ENCODE measurements around the gene ARHGAP42. TPM values are rescaled to one million over a fixed set of nuclear protein-coding genes. Genes with fewer than 3 reads are reported as not detected.
A peak's percentile ranks its signal among the peaks of the same experiment; 100 is the strongest.

ARHGAP42 gene
- total RNA-seq, 2 donors from 2014 or later, result not detected

DNA sequence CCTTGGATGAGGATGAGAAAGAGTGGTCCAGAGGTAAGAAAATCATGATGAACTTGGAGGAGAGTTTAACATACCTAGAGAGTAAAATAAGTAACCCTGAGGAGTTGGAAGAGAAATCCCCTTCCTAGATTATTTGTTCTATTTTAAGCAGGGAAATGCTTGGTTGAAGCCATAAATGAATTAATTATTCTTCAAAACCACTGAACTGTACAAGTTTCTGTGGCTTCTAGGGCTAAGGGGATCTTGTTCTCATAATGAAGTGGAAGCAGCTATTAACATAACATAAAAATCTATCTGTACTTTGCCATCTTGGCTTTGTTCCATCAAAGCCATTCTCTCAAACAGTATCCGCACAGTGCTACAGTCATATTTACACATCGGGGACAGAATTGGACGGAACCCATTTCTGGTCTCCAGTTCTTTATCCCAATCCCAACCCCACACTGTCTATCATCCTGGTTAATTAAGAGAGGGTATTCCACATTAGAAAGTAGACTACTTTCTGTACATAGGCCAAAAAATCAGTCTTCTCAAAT lies 14.5 kb upstream of the ARHGAP42 start:
- Mint-ChIP-seq H3K9me3 (peaks cover 11% of the 10 kb centered on the region), H3K4me1 (no peaks in the 10 kb centered on the region), H3K27ac (no peak overlapping the region), H3K4me3 (no peak overlapping the region), H3K36me3 (ENCODE audit: low read depth) (no peaks in the 10 kb centered on the region), H3K27me3 (no peaks in the 10 kb centered on the region)
- no peak for ATAC-seq (replicated peaks)

DNA sequence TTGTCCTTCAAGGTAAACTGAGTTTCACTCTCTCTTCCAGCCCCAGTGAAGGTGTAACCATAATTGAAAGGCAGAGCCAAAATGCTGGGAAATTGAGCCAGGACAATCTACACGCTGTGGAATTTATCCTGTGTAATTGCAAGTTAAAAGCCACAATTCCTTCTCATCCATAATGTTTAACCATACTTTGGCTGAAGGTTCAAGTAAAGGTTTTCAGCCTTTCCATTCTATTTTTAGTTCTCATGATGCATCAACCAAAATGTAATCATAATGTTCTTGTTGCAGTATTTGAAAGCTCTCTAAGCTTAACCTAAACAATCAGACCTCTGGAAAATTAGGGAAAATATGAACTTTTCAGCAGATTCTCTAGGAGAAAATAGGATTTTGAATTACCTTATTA lies 14.0 kb upstream of the ARHGAP42 start:
- peaks cover 14% of the 10 kb centered on the region for H3K9me3 Mint-ChIP-seq
- no peak overlapping the region for H3K27ac Mint-ChIP-seq
- no peaks in the 10 kb centered on the region for H3K27me3 Mint-ChIP-seq
- no peaks in the 10 kb centered on the region for H3K4me1 Mint-ChIP-seq
- no peak overlapping the region for H3K4me3 Mint-ChIP-seq
- no peak for ATAC-seq (replicated peaks)
- no peaks in the 10 kb centered on the region for H3K36me3 Mint-ChIP-seq (ENCODE audit: low read depth)

DNA sequence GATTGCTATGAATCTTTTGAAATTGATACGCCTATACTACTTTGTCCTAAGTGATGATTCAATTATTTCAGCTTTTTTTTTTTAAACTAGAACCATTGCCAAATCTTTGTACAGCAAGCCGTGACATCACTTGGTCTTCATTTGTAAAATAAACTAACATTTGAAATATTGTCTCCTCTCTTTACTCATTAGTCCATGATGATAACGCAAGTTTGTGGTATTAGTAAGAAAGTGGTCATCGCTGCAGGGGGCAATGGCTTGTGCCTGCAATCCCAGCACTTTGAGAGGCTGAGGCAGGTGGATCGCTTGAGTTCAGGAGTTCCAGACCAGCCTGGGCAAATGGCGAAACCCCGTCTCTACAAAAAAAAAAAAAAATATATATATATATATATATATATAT lies 12.9 kb upstream of the ARHGAP42 start:
- Mint-ChIP-seq H3K27ac (no peak overlapping the region), H3K9me3 (peaks cover 15% of the 10 kb centered on the region), H3K4me3 (no peak overlapping the region), H3K36me3 (ENCODE audit: low read depth) (no peaks in the 10 kb centered on the region), H3K27me3 (no peaks in the 10 kb centered on the region), H3K4me1 (no peaks in the 10 kb centered on the region)
- no peak for ATAC-seq (replicated peaks)

DNA sequence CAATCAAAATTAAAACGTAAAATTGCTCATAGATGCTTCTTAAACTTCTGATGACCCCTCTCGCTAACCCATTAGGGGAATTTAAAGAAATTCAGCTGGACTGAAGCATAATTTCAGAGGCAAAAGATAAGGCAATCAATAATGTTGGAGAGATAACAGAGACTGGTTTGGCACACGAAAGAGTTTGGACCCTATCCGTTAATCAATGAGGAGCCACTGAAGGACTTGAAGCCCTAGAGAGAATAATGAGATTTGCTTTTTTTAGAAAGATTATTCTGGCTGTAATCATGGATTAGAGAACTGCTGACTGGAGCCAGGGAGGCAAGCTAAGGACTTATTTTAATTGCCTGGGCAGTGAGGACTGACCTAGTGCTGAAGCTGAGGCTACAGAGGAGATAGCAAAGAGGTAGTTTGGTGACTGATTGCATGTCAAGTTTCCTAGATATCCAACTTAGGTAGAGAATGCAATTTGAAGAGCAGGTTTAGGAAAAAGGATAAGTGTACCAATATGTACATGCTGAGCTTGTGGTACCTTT lies 11.9 kb upstream of the ARHGAP42 start:
- H3K4me3 Mint-ChIP-seq, result no peak overlapping the region
- no peak for ATAC-seq (replicated peaks)
- H3K9me3 Mint-ChIP-seq, result peaks cover 15% of the 10 kb centered on the region
- H3K27ac Mint-ChIP-seq, result no peak overlapping the region
- no peaks in the 10 kb centered on the region for H3K27me3 Mint-ChIP-seq
- no peaks in the 10 kb centered on the region for H3K4me1 Mint-ChIP-seq
- no peaks in the 10 kb centered on the region for H3K36me3 Mint-ChIP-seq (ENCODE audit: low read depth)

DNA sequence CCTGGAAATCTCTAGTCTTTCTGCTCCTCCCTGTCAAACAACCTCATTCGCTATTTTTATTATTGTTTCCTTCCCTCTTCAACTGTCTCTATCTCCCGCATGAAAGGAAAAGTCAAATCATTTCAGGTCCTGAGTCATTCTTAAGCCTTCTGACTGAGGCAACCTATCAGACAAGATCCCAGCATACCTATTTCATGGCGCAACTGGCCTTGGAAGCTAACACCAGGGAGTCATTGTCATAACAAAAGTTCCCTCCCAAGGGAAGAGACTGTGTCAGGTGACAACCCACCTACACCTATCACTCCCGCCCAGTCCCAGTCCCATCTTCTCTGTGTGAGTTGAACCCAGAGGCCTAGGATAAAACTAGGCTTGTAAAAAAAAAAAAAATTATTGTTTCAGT lies 10.2 kb upstream of the ARHGAP42 start:
- H3K4me1 Mint-ChIP-seq, result no peaks in the 10 kb centered on the region
- H3K27ac Mint-ChIP-seq, result no peak overlapping the region
- H3K36me3 Mint-ChIP-seq (ENCODE audit: low read depth), result no peaks in the 10 kb centered on the region
- H3K27me3 Mint-ChIP-seq, result no peaks in the 10 kb centered on the region
- no peak for ATAC-seq (replicated peaks)
- H3K9me3 Mint-ChIP-seq, result peaks cover 15% of the 10 kb centered on the region
- no peak overlapping the region for H3K4me3 Mint-ChIP-seq

DNA sequence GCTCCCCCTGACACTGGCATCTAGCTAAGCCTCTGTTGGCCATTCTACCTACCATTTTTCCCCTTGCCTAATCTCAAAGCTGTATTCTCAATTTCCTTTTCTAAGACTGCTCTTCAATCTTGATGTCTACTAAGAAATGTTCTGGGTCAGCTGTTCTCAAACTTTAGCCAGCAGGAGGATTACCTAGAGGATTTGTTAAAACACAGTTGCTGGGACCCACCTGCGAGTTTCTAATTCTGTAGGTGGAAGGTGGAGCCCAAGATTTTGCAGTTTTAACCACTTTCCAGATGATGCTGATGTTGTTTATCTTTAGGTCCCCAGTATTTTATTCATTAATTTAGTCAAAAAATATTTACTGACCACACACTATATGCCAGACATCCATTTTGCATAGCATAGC lies 9.3 kb upstream of the ARHGAP42 start:
- ATAC-seq (replicated peaks), result no peak
- Mint-ChIP-seq H3K4me3 (no peak overlapping the region), H3K27ac (no peak overlapping the region), H3K9me3 (peaks cover 12% of the 10 kb centered on the region), H3K4me1 (no peaks in the 10 kb centered on the region), H3K27me3 (no peaks in the 10 kb centered on the region), H3K36me3 (ENCODE audit: low read depth) (no peaks in the 10 kb centered on the region)

DNA sequence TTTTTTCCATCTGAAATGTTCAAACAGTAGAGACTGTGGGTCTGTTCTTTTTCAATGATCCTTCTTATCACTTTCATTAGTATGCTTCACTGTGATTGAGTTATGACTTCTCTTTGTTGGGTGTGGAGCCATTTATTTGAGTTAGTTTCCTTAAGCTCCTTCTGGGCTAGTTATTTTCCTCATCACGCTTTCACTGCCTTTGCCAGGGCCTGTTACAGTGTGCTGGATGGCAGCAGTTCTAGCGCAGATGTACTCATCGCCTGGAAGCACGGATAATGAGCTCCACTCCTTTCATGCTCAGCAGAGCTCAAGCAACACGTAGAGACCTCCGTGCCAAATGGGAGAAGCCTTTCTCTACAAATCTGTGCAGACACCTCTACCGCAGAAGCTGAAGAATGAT lies 7.0 kb upstream of the ARHGAP42 start:
- Mint-ChIP-seq H3K4me1 (no peaks in the 10 kb centered on the region), H3K4me3 (no peak overlapping the region), H3K27ac (no peak overlapping the region), H3K36me3 (ENCODE audit: low read depth) (no peaks in the 10 kb centered on the region), H3K27me3 (peaks cover under 1% of the 10 kb centered on the region), H3K9me3 (peaks cover 11% of the 10 kb centered on the region)
- ATAC-seq (replicated peaks), result no peak

DNA sequence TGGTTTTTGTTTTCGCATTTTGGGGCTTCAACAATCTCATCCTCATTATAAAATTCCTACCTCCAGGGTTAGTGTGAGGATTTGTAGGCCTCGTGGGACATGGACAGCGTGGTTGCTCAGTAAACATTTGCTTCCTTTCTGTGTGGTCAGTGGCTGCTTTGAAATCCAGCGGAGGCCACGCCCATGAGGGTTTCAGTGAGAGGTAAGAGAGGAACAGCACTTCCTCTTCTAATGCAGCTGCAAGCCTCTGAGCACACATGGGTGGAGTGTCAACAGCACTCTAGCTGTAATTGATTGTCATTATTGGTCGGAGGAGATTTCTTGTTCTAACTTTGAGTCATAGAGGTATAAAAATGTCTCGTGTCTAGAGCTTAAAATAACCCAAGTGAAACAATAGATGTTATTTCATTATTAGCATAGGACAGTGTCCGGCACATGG lies 6.0 kb upstream of the ARHGAP42 start:
- ATAC-seq (replicated peaks), result no peak

DNA sequence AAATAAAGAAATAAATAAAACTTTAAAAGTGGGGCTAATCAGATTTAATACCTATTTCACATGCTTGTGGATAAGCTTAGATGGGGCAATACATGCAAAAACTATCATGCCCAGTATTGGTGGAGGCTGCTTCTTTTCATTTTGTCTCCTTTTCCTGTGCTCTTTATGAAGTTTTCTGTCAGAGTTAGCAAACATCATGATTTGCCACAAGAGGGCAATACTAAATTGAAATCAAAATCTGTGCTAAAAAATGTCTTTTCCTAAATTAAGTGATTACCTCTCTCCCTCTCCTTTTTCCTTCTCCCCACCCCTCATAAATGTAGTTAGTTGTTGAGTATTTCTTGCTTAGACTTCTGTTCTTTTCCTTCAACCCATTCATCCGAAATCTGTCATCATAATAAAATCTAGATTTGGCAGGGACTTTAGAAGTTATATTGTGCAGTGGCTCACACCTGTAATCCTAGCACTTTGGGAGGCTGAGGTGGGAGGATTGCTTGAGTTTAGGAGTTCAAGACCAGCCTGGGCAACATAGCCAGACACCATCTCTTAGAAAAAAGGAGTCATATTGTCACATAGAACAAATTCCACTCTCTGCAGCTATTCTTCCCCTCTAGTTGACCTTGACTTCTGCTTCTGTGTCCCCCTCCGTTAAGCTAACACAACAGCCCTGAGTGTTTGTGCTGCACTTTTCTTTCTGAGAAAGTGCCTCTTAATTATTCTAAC lies 4.7 kb upstream of the ARHGAP42 start:
- no peaks in the 10 kb centered on the region for H3K4me1 Mint-ChIP-seq
- no peak overlapping the region for H3K27ac Mint-ChIP-seq
- ATAC-seq (replicated peaks), result no peak
- peaks cover 7% of the 10 kb centered on the region for H3K9me3 Mint-ChIP-seq
- peaks cover 15% of the 10 kb centered on the region for H3K27me3 Mint-ChIP-seq
- H3K4me3 Mint-ChIP-seq, result no peak overlapping the region
- no peaks in the 10 kb centered on the region for H3K36me3 Mint-ChIP-seq (ENCODE audit: low read depth)

More for the DNA sequence above, 6.0 kb upstream of the ARHGAP42 start:
- Mint-ChIP-seq H3K9me3 (peaks cover 11% of the 10 kb centered on the region), H3K36me3 (ENCODE audit: low read depth) (no peaks in the 10 kb centered on the region), H3K4me3 (no peak overlapping the region), H3K4me1 (no peaks in the 10 kb centered on the region), H3K27ac (no peak overlapping the region), H3K27me3 (peaks cover 7% of the 10 kb centered on the region)

DNA sequence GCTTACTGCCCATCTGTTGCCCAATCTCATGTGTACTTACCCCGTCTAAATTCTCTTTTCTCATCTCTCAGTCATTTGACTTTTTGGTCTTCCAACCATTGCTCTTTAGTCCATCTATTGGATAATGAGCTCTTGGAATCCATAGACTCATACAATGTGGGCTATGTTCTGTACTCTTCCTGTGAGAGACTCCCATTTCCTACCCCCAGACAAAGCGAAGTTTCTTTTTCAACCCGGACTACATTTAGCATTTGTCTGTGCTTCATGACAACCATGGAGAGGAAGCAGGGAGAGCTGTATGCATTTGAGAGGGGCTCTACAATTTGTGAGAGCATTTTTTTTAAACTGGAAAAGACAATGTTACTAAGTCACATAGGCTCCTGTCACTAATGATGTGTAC lies 4.0 kb upstream of the ARHGAP42 start:
- peaks cover 19% of the 10 kb centered on the region for H3K27me3 Mint-ChIP-seq
- no peak overlapping the region for H3K27ac Mint-ChIP-seq
- no peaks in the 10 kb centered on the region for H3K36me3 Mint-ChIP-seq (ENCODE audit: low read depth)
- H3K4me3 Mint-ChIP-seq, result no peak overlapping the region
- H3K4me1 Mint-ChIP-seq, result no peaks in the 10 kb centered on the region
- ATAC-seq (replicated peaks), result no peak
- peaks cover 3% of the 10 kb centered on the region for H3K9me3 Mint-ChIP-seq

DNA sequence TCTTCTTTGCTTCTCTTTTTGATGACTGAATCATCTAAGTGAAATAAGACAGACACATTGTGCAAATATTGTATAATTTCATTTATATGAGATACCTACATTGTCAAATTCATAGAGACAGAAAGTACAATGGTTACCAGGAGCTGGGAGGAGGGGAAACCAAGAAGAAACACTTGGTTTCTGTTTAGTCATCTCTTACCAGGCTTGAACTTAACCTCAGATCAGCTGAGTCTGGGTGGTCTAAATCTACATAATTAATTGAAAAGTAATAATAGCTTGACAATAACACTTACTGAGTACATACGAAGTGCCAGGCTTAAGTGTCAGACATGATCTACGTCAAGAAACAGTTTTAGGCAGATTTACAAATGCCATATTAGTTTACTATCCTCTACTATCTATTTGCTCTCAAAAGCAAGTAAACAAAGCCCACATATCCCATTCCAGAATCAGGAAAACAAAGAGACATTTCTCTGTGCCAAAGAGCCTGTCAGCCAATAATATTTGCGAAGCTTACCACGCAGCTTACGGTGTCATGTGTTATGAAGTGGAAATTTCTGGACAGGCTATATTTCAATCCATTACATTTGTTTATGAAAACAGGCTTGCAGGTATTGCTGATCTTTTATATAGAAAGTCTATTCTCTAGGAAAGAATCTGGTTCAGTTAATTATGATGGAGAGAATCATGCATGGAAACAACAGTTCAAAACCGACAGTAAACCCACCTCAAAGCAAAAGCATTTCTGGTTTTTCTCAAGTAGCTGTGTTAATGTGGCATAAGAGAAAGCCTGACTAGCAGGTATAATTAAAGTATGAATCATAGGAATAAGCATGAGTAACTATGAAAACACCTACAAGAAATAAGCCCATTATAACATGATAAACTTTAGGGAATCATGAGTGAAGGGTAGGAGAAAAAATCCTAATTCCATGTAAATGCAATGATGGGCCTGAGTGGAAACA lies 2.7 kb upstream of the ARHGAP42 start:
- Mint-ChIP-seq H3K27me3 (peaks cover 22% of the 10 kb centered on the region), H3K36me3 (ENCODE audit: low read depth) (no peaks in the 10 kb centered on the region), H3K27ac (no peak overlapping the region), H3K4me1 (no peaks in the 10 kb centered on the region), H3K9me3 (peaks cover 5% of the 10 kb centered on the region), H3K4me3 (no peak overlapping the region)
- no peak for ATAC-seq (replicated peaks)

DNA sequence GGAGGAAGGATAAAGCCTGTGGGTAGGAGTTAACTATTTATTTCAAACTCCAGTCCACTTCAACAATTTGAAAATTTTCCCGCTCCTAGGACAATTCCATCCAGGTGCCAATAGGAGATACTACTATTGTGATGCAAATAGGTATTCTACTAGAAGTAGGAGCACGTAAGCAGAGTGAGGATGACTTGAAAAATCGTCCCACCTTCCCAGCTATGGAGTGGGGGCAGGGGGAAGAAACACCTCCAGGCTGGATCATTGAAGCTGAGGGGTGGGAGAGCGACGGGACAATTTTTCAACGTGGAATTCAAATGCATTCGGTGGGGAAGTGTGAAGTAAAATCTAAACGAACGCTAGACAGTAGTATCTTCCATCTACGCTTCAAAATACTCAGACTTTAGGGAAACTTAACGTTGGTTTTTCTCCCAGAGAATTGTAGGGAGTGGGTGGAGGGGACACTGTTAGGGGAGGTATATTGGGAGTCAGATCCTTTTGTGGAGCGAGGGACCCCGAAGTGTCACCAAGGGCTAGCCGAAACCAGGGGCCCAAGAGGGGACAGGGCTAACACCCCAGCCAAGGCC lies 523 bp upstream of the ARHGAP42 start:
- Mint-ChIP-seq H3K27me3 (peaks cover 25% of the 10 kb centered on the region), H3K4me3 (peak overlapping the region; percentile 41)
- no peak for ATAC-seq (replicated peaks)

DNA sequence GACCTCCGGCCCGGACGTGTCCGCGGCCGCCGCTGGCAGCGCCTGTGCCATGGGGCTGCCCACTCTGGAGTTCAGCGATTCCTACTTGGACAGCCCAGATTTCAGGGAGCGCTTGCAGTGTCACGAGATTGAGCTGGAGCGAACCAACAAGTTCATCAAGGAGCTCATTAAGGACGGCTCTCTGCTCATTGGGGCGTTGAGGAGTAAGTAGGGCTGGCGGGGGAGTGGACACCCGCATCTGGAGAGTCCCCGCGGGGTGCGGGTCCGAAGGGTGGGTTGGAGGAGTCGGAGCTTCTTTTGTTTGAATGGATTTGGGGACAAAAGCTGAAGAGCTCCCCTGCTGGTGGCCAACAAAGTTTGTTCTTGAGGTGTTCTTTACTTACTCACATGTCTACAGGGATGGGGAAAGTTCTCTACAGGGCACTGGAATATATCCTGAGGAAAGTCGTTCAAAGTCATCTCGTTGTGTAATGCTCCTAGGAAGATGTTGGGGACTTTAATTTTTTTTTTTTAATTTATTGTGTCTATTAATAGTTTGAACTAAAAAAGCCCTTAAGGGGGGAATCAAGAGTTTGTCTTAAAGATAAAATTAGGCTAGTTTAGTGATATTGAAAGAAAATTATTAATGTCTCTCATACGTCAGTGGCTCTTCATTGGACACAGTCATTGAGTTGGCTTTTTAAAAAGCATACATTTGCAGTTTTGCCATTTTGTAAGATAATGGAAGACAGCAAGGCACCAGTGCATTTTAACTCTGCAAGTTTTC lies 725 bp downstream of the ARHGAP42 start:
- Mint-ChIP-seq H3K27ac (no peak overlapping the region), H3K27me3 (peaks cover 25% of the 10 kb centered on the region), H3K4me1 (no peaks in the 10 kb centered on the region), H3K9me3 (peaks cover 6% of the 10 kb centered on the region), H3K4me3 (peak overlapping the region; percentile 39), H3K36me3 (ENCODE audit: low read depth) (no peaks in the 10 kb centered on the region)
- peak; percentile 14 for ATAC-seq (replicated peaks)

More for the DNA sequence above, 523 bp upstream of the ARHGAP42 start:
- Mint-ChIP-seq H3K36me3 (ENCODE audit: low read depth) (no peaks in the 10 kb centered on the region), H3K4me1 (no peaks in the 10 kb centered on the region), H3K27ac (no peak overlapping the region), H3K9me3 (peaks cover 6% of the 10 kb centered on the region)

DNA sequence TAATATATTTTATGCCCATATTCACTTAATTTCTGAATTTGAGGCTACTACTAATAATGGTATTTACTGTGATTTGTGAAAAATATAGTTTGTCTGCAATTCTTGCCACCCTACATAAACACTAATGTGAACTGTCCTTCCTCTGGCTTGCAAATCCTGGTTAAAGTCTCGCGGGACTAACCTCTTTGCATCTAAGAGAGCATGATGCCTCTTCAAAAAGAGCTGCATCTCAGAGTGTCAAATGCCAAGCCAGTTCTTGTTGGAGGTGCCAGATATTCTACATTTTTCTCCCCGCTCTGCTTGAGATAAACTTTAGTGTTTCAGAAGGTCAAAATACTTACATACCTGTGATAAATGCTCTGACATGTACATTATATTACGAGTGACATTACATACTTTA lies 2.1 kb downstream of the ARHGAP42 start:
- no peak overlapping the region for H3K27ac Mint-ChIP-seq
- H3K36me3 Mint-ChIP-seq (ENCODE audit: low read depth), result no peaks in the 10 kb centered on the region
- H3K27me3 Mint-ChIP-seq, result peaks cover 25% of the 10 kb centered on the region
- no peaks in the 10 kb centered on the region for H3K4me1 Mint-ChIP-seq
- ATAC-seq (replicated peaks), result no peak
- no peak overlapping the region for H3K4me3 Mint-ChIP-seq
- peaks cover 3% of the 10 kb centered on the region for H3K9me3 Mint-ChIP-seq

Data from activated T-helper 17 cell treated with anti-CD3 and anti-CD28 coated beads, Interleukin-2, amount 50 U/mL, for 72 hours (primary cell).